EH (cell line): ENCODE data around the gene PHACTR2.
A peak's percentile ranks its signal among the peaks of the same experiment; 100 is the strongest.

Experiments used
- DNase-seq: peaks from one replicate; pipeline ENCODE4 v3.0.0-alpha.2; 2015; ENCODE audit warnings: low read depth

The PHACTR2 gene

DNA sequence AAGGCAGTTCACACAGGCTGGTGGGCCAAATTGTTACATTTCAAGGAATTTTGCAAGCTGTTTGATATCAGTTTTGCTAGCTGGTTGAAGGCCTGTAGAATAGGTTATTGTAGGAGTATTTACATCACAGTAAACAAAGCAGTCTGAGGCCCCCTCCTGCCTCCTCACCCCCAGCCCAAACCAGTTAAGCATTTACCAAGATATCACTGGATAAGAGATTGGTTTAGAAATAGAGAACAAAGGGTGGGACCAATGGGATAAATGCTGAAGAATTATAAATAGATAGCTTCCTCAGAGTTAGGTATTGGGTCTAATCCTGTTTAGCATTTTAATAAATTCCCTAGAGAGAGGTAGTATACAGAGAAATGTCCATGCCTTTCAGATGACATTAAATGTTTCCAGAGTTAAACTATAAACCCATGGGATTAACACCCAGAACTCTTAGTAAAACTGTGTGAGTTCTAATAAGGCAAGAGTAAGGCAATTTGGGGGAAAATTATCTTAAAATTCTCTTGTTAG, 2.3 kb upstream of the PHACTR2 start:
- no peak for DNase-seq

DNA sequence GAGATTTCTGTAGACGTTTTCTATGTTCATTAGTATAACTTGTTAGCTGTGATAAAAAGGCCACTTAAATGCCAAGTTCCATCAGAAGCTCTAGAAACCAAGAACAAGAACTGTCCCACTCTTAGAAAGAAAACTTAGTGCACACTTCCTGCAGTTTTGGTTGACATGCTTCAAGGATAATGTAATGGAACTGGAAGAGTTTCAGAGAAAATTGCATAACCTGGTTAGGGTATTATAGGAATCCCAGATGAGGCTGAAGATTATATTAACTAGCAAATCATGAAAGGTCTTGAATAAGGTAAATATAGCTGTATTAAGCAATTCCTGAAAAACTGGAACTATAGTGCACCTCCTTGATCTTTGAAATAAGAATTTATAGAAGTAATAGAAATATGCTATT, 1.8 kb upstream of the PHACTR2 start:
- peak; percentile 72 for DNase-seq

DNA sequence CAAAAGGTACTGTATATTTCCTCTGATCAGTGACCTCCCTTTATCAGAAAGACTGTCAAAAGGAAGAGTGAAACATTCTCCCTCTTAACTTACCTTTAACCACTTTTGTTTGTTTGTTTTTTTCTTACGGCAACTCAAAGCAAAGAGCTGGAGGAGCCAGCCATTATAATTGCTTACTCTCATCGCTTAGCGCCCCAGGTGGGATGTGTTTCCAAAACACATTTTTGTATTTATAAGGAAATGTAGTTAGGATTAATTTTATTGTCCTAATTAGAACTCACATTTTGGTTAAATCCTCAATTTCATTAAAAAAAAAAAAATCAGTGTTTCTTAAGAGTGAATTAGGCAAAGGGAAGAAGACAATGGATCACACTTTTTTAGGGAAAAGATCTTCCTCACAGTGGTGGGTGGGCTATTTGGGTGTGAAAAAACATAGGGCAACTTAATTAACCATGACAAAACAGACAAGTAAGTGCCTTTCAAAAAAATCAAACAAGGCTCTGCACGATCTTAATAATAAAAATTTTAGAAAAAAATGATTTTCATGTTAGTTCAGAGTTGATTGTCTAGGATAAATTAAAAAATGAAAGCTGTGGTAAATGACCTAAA, 1.2 kb upstream of the PHACTR2 start:
- no peak for DNase-seq

DNA sequence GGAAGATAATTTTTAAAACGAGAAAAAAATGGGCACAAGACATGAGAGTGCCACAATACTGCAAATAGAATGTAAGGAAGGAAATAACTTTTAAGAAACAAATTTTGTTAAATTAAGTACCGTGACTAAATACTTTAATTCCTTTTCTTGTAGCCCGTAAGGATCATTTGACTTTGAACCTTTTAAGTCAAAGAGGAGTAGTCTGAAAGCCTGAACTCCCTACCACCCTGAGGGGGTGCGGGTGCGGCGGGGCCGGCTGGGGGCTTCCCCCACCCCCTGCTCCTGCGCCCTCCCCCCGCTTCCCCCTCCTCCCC, 231 bp upstream of the PHACTR2 start:
- no peak for DNase-seq

DNA sequence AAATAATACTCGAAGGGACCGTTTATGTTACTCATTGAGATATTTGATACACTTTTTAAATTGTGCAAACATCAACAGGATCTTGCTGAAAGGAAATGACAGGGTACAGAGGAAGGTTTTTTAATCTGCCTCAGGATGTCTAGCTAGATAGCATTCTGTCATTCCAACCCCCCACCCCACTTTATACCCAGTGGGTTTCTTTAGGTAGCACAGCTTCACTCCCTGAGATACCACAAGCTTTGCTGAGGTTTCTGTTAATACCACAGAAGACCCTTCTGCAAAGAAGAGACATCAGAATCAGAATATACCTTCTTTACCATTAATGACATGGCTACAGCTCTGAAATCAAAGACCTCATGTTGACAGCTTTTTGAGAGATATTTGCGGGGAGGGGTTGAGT, 1.3 kb downstream of the PHACTR2 start:
- DNase-seq, result no peak

DNA sequence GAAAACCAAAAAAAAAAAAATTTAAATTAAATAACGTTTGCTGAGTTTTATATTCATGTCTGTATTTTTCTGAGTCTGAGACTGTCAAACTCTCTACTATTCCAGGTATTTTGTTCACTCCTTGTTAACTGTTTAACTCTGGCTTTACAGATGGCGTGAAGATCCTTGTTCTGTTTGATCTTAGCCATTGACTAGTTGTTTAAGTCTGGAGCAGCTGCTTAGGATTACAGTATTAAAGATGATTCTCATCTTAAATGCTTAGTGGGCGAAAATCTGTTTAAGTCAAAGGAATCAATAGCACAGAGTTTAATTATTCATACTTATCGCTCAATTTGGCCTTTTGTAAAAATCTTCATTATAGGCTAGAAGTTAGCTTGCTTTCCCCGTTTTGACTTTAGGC, 2.4 kb downstream of the PHACTR2 start:
- DNase-seq, result no peak

DNA sequence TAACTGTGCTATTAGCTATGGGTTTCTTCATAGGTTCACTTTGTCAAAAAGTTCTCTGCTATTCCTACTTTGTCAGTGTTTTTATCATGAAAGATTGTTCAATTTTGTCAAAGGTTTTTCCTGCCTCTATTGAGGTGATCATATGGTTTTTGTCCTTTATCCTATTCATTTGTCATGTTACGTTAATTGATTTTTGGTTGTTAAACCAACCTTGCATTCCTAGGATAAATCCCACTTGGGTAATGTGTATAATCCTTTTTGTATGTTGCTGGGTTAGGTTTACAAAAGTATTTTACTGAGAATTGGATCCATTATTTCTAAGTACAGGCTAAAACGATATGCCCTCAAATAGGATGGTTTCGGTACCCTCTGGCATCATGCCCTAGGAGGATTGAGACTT, 5.0 kb downstream of the PHACTR2 start:
- no peak for DNase-seq

DNA sequence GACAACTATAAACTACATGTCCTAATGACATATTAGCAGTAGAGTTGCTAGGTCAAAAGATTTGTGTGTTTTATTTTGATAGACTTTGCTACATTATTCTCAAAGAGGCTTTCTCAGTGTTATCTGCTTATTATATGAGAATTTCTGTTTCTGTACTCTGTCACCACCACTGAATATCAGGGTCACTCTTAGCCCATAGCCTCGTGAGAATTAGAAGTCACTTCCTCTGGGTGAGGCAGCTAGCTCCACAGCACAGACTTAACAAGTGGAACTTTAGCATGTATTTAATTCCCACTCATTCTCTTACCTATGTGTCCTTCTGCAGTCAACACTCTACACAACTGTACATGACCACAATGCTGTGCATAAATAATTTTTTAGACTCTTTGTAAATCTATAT, 6.7 kb downstream of the PHACTR2 start:
- DNase-seq, result no peak

DNA sequence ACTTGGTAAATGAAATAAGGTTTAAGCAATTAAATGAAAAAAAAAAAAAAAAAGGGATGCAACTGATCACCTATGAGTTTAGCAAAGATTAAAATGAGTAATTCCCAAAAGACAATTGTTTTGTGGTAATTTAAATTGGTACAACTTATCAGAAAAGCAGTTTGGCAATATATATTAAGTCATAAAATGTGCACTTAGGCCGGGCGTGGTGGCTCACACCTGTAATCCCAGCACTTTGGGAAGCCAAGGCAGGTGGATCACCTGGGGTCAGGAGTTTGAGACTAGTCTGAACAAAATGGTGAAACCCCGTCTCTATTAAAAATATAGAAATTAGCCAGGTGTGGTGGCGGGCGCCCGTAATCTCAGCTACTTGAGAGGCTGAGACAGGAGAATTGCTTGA, 7.9 kb downstream of the PHACTR2 start:
- no peak for DNase-seq

DNA sequence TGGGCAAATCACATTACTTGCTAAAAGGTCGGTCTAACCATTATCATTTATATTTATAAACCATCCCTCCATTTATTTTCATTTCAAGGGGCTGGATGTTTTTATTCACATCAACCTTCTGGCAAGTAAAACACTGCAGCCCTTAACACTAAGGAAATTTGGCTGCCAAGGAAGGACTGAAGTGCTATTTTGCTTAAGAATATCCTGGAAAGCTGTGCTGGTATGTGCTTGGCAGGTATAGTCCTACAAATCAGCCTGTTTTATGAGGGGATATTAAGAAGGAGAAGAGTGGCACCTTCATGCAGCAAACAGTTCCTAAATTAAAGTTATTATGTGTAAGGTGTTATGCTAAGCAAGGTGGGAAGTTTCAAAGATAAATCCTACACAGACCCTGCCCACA, 9.8 kb downstream of the PHACTR2 start:
- DNase-seq, result no peak

DNA sequence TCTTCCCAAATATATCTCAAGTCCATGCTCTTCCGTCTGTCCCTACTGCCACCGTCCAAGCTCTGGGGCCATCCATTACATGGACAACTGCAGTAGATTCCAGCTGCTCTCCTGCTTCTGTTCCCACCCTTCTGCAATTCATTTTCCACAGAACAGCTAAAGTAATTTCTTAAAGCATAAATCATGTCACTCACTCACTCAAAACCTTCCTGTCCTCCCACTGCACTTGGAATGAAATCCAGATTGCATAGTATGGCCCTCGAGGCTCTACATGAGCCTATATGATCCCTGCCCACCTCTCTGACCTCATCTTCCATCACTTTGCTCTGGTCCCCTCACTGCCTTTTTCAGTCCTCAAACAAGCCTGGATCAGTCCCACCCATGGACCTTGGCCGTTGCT, 10.9 kb downstream of the PHACTR2 start:
- DNase-seq, result no peak

DNA sequence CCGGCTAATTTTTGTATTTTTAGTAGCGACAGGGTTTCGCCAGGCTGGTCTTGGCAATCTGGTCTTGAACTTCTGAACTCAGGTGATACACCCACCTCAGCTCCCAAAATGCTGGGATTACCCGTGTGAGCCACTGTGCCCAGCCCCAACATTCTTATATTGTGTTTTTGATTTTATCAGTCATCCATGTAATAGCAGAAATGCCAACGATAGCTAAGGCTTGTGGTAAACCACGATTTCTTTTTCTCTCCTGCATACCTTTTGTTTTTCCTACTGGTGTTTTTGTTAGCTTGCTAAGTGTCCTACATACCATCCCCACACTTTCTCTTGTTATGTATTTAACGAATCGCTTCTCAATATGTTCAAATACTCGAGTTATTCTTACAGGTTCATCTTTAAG, 12.1 kb downstream of the PHACTR2 start:
- peak; percentile 57 for DNase-seq

DNA sequence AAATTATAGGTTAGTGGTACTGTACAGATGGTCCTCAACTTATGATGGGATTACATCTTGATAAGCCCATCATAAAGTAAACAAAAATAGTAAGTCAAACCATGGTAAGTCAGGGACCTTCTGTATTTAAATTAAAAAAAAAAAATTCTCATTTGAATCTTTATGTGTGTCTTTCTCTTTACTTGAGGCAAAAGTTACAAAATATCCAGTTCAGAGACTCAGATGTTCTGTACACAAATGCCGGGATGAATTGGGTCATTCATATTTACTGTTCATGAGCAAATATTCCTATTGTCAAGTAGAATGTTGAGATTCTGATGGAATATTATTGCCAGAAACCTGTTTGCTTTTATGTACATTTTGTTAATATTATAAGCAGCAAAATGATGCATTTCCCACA, 13.4 kb downstream of the PHACTR2 start:
- no peak for DNase-seq

DNA sequence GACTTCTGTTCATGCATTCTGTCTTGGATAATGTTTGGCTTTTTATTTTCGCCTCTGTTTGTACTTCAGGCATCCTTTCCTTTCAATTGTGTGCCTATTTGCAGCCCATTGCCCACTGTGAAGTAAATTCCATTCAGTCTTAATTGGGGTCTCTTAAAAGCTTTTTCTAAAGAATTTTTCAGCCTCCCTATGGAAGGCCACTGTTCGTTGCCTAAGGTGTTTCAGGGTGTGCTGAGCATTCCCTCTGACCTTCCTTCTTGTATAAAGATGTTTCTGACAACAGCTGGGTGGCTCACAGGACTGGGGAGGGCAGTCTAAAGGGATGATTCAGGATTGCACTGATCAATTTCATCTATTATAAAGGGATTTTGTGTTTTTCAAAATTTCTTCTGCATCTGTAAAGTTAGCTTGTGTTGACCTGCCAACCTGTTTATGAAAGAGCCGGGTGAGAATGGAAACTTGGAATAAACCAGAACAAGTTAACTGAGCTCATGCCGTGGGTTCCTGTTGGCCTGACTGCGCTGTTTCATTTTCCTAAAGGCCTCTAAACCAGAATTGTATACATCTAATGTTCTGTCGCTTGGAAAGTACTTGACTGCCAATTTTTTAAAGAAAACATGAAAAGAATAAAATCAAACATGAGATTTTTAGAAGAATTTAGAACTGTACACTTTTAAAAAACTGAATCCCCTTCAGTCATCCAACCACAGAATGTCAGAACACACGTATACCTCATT, 14.3 kb downstream of the PHACTR2 start:
- no peak for DNase-seq

DNA sequence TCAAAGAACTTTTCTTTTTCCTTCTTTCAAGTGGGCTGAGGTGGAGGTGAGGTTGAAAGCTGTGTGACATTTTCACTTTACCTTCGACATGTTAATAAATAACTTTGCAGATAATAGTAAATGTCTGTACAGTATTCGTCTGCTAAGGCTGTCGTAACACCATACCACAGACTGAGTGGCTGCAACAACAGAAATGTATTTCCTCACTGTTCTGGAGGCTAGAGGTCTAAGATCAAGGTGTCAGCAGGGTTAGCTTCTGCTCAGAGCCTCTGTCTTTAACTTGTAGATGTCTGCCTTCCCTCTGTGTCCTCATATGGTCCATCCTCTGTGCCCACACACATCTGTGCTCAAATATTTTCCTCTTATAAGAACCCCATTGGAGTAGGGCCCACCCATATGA, 14.9 kb downstream of the PHACTR2 start:
- DNase-seq, result no peak

DNA sequence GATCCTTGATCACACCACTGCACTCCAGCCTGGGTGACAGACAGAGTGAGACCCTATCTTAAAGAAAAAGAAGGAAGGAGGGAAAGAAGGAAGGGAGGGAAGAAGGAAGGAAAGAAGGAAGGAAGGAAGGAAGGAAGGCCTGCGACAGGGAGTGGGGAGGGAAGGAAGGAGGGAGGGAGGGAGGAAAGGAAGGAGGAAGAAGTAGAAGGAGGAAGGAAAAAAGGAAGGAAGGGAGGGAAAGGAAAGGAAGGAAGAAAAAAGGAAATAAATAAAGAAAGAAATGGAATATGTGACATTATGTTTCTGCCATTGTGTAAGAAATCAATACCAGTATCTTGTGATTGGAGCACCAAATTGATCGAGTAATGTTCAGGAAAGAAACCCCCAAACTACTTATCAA, 16.2 kb downstream of the PHACTR2 start:
- no peak for DNase-seq

DNA sequence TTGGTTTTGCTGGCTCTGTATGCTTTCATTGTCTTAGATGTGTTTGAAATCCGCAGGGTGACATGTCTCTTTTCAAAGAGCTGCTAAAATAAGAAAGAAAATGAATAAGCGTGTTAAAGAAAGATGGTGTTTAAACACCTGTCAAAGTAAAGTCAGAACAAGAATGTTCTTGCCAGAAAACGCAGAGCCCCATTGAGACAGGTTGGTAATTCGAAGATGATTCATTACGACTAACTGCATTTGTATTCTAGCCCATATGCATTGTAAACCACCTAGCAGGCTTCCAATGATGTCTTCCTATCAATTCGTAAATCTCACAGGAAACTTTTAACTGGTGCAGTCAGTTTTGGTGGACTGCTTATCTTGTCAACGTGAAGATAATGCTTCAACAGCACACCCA, 16.8 kb downstream of the PHACTR2 start:
- DNase-seq, result no peak

DNA sequence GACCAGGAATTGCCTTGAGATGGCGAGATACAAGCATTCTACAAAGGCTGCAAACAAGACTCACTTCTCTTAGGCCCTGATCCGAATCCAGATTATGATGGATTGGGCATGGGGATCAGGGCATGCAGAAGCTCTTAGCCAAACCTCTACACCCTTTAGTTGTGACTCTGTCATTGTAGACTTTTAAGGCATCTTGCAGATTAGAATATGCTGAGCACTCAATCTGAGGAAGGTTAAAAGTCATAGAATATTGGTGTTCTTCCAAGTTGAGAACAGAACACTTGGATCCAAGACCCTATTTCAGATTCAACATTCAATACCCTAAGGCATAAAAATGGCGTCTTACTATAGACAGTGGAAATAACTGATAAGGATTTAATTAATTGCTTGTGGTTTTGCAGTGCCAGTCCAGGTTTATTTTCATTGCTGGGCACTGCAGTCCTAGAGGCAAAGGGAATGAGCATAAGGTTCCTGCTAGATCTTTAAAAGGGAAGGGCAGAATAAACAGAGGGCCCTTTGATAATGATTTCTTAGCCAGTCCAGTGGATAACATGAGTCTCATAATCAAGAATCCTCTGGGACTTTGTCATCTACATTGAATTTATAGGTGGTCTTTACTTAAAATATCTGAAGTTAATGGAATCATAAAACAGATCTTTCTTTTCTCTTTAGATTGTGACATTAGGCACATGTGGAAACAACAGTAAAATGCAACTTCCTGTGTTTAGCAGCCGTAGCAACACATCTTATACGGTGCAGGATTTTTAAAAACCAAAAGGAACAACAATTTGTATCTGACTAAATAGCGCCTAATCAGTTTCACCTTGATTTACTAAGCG, 17.6 kb downstream of the PHACTR2 start:
- DNase-seq, result no peak

DNA sequence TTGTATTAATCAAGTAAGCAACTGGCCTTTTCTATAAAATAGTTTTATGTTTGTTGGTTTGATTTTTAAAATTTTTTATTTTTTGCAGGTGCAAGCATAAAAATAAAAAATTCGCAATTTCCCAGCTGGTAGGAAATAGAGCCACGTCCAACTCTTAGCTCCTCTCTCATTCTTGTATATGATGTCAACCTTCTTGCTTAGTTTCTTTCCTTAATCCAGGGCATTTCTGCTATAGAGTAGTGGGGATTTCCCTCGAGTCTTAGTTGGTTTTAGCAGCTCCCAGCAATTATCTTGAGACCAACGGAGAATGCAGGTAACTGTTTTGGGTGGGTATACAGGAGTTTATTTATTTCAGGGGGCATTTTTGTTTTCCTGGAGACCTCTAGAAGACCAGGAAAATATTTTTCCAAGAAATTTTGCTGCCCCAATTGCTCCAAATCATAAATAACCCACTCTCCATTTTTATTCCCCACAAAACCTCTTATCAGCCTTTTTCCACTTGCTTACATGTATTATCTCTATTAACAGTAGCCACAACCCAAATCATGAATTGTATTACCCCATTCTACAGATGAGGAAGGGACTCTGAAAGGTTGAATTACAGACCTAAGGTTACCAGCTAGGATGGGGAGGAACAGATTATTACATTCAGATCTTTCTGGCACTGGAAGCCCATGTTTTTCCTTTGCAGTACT, 18.4 kb downstream of the PHACTR2 start:
- no peak for DNase-seq

DNA sequence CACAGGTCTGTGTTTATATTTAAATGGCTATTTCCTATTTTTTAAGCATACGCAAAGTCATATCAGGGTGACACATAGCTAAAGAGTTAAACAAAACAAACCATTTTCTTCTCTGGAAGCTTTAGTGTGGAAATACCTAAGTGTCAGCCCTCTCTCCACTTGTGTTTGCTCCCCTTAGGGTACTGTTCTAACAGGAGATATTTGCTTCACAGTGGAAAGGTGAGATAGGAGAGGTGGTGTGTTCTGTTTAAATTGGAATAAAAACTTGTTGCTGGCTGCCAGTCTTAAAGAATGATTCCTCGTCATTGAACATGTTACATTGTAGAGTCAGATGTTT, 18.9 kb downstream of the PHACTR2 start:
- DNase-seq, result peak; percentile 37

DNA sequence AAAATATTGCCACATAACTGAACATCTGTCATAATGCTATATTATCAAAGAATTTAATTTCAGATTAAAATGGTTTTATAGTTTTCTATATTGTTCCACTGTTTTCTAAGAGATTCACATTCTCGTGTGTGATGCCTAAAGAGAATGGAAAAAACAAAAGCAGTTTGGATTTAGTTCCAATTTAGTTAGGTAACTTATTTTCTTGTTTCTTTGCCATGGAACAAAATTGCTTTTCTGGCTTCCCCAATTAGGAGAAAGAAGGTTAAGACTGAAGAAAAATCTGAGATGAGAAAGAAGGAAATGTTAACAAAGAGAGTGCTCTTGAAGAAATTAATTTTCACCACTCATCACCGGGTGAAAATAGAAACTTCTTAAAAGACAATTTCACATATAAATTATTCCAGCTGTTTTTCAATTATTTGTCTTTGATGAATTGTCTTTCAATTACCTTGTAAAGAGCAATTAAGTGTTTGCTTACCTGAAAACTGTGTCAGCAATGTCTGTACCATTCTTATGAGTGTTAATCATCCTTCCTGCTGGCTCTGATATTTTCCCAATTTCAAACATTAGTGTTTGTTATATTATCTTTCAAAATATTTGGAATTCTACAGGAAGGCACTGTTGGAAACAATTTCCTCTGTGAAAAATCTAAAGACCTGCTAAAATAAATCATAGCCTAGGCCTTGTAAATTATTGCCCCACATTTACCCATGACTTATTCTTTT, 19.5 kb downstream of the PHACTR2 start:
- peak; percentile 33 for DNase-seq

DNA sequence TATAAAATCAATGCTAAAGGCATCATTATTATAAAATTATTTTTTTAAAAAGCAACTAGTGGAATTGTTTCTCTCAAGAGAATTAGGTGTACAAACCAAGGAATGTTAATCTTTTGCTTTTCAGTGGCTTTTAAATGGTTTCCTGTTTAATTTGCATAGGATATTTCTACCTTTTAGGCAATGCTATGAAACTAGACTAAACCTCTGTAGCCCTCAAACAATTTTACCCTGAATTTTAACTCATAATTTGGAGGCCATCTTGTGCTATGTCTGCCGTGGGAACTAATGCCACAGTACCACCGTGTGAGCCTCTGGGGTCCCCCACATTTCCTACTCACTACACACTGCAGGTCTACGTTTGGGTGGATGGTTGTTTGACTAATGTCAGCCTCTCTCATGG, 20.6 kb downstream of the PHACTR2 start:
- DNase-seq, result no peak
